Endothelial cell of umbilical vein (primary cell): ENCODE measurements around the gene MYO6.

Experiments
- EZH2 ChIP-seq: IDR thresholded peaks from 2 replicates; pipeline ENCODE4 v1.6.1; 2012; ENCODE audit warnings: borderline replicate concordance, low read depth, mild to moderate bottlenecking, moderate library complexity, low read length, inconsistent platforms; ENCODE audit not compliant: severe bottlenecking
- POLR2A ChIP-seq: IDR thresholded peaks from 2 replicates; pipeline ENCODE4 v1.6.1; 2012; ENCODE audit warnings: low read depth, mild to moderate bottlenecking, control low read depth, low read length
- POLR2AphosphoS5 ChIP-seq: IDR thresholded peaks from 2 replicates; pipeline ENCODE4 v1.6.1; 2012; ENCODE audit warnings: low read depth, mild to moderate bottlenecking, control low read depth, low read length, moderate library complexity; ENCODE audit not compliant: insufficient read depth
- TF ChIP-seq, protein P1 (sequence below), 2 donors: IDR thresholded peaks; 1 replicate in 1 of 2; 2 replicates in 1 of 2; pipeline ENCODE4 v1.5.1; 2011; ENCODE audit warnings: low read length in 2 of 2, mild to moderate bottlenecking in 2 of 2, moderate library complexity in 2 of 2, control low read depth in 1 of 2, inconsistent platforms in 1 of 2, low read depth in 1 of 2; ENCODE audit not compliant: insufficient read depth in 1 of 2; ENCODE audit errors: extremely low read depth in 1 of 2

DNA sequence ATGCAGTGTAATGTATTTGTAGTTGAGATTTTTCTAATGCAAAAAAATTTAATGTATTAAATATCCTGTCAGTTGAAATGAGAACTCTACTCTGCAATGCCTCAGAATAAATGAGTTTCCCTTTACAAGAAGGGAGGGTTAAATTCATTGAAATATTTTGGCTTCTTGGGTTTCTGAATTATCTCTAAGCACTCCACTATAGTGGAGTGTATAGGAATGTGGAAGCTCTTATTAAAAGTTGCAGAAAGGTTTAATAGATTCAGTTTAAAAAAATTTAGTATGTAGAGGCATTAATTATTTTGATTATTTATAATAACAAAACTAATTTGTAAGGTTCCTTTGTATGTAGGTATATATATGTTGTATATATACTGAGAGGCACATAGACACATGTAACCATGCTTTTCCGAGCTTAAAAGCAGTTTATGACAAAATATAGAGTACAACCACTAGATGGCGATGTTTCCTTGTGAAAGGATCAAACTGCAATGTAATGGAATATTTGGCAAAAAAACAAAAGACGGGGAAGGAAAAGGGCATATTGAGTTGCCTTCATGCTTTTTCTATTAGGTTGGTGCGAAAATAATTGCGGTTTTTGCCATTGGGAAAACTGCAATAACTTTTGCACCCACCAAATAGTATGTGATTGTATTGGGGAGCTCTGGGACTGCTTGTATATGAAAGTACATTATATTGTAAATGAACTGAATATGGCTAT is 144.2 kb downstream of the MYO6 start:
- TF ChIP-seq POLR2A, result no peak
- TF ChIP-seq, protein P1, sequence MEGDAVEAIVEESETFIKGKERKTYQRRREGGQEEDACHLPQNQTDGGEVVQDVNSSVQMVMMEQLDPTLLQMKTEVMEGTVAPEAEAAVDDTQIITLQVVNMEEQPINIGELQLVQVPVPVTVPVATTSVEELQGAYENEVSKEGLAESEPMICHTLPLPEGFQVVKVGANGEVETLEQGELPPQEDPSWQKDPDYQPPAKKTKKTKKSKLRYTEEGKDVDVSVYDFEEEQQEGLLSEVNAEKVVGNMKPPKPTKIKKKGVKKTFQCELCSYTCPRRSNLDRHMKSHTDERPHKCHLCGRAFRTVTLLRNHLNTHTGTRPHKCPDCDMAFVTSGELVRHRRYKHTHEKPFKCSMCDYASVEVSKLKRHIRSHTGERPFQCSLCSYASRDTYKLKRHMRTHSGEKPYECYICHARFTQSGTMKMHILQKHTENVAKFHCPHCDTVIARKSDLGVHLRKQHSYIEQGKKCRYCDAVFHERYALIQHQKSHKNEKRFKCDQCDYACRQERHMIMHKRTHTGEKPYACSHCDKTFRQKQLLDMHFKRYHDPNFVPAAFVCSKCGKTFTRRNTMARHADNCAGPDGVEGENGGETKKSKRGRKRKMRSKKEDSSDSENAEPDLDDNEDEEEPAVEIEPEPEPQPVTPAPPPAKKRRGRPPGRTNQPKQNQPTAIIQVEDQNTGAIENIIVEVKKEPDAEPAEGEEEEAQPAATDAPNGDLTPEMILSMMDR (IDR thresholded peaks at IDR 0.05; ENCODE audit: extremely low read depth in 1 of 2, insufficient read depth in 1 of 2, low read depth in 1 of 2, low read length in 2 of 2), result peak; percentile 44 to 51
- TF ChIP-seq EZH2, result no peak
- TF ChIP-seq POLR2AphosphoS5, result no peak
